HepG2 (cell line): ENCODE data around the gene PAN3. TPM values are rescaled to one million over a fixed set of nuclear protein-coding genes. Genes with fewer than 3 reads are reported as not detected.

Source experiments
- ATAC-seq: fragments of 200-7000 bp; cut with Tn5 transposase; 3 replicates; pipeline ENCODE4 v1.9.1; 2020; ENCODE audit warnings: mild to moderate bottlenecking, moderate library complexity
- BruUV-seq: library from RNA; stranded (reverse); fragments of 400-500 nt; replicated peaks from 2 replicates; lab custom pipeline; 2021; lab: Mats Ljungman, UMichigan
- CTCF ChIA-PET: fragments of 300-600 bp; formaldehyde crosslinking; extraction: SDS; loops from one replicate; lab custom pipeline; 2021; ENCODE audit warnings: low total read pairs, inconsistent platforms, low intra/inter-chr PET ratio; lab: Yijun Ruan, JAX
- POLR2A ChIA-PET: fragments of 350-600 bp; sonication (Branson Sonifier 250); formaldehyde crosslinking; loops from one replicate; lab custom pipeline; 2020; ENCODE audit warnings: antibody characterized with exemption, inconsistent platforms; lab: Yijun Ruan, JAX
- DNase-seq: peaks from one replicate; pipeline ENCODE4 v3.0.0-alpha.2; 2015; ENCODE audit warnings: low spot score
- FAIRE-seq: peaks from 3 replicates; lab custom pipeline; 2011; peaks lifted over from hg19 to GRCh38; lab: Jason Lieb, UNC
- H2AFZ ChIP-seq: one replicate; pipeline ENCODE4 v1.6.1; 2011; ENCODE audit warnings: low read length, inconsistent platforms
- H3K27ac ChIP-seq: fragments of 300-600 bp; 3 replicates; pipeline ENCODE4 v1.8.0; 2011; ENCODE audit warnings: mixed run types, mild to moderate bottlenecking, mixed read lengths, low read length, inconsistent platforms; ENCODE audit not compliant: insufficient read depth; ENCODE audit errors: extremely low read length
- H3K27me3 ChIP-seq, 2 experiments: fragments of 200-600 bp in 1 of 2; 2 replicates in 1 of 2; 3 replicates in 1 of 2; pipeline versions ENCODE4 v1.6.0 to v1.8.0; 2011; ENCODE audit warnings: low read length in 2 of 2, mild to moderate bottlenecking in 2 of 2, moderate library complexity in 2 of 2, inconsistent platforms in 1 of 2; ENCODE audit not compliant: insufficient read depth in 2 of 2, control insufficient read depth in 1 of 2
- H3K36me3 ChIP-seq, 2 experiments: fragments of 200-600 bp in 1 of 2; replicated peaks in 1 of 2; 2 replicates in 1 of 2; 3 replicates in 1 of 2; pipeline versions ENCODE4 v1.5.1 to v1.8.0; 2011; ENCODE audit warnings: low read length in 2 of 2, inconsistent platforms in 1 of 2; ENCODE audit not compliant: insufficient read depth in 2 of 2, control insufficient read depth in 1 of 2
- H3K4me1 ChIP-seq: 2 replicates; pipeline ENCODE4 v1.5.1; 2012; ENCODE audit warnings: low read length, inconsistent platforms; ENCODE audit not compliant: insufficient read depth
- H3K4me2 ChIP-seq: 2 replicates; pipeline ENCODE4 v1.6.0; 2011; ENCODE audit warnings: low read depth, low read length, inconsistent platforms
- H3K4me3 ChIP-seq, 3 experiments: fragments of 200-600 bp in 1 of 3; sonication (generic), shearing (Covaris generic) in 1 of 3; replicated peaks in 1 of 3; 2 replicates each; pipeline ENCODE4 v1.5.1; 2011 to 2016; ENCODE audit warnings: low read length in 3 of 3, inconsistent platforms in 2 of 3, low read depth in 2 of 3, mild to moderate bottlenecking in 2 of 3, control low read depth in 1 of 3, mixed read lengths in 1 of 3; ENCODE audit not compliant: insufficient read depth in 1 of 3
- H3K79me2 ChIP-seq: one replicate; pipeline ENCODE4 v1.6.1; 2011; ENCODE audit warnings: low read length, inconsistent platforms; ENCODE audit not compliant: insufficient read depth
- H3K9ac ChIP-seq: 2 replicates; pipeline ENCODE4 v1.6.0; 2011; ENCODE audit warnings: mild to moderate bottlenecking, low read depth, low read length, inconsistent platforms; ENCODE audit not compliant: insufficient read depth
- H3K9me3 ChIP-seq: 2 replicates; pipeline ENCODE4 v1.5.1; 2012; ENCODE audit warnings: mild to moderate bottlenecking, low read length
- H4K20me1 ChIP-seq: 2 replicates; pipeline ENCODE4 v1.6.0; 2011; ENCODE audit warnings: inconsistent platforms, mild to moderate bottlenecking, low read length, moderate library complexity; ENCODE audit not compliant: insufficient read depth
- IKZF1 ChIP-seq: fragments of 450-650 bp; IDR thresholded peaks from 2 replicates; pipeline ENCODE4 v1.7.1; 2016
- NR3C1 ChIP-seq: sonication (generic); formaldehyde crosslinking; IDR thresholded peaks from 2 replicates; pipeline ENCODE4 v1.4.0; 2020; ENCODE audit warnings: missing genetic modification reagents
- STAT6 ChIP-seq: sonication (generic); formaldehyde crosslinking; IDR thresholded peaks from 2 replicates; pipeline ENCODE4 v1.4.0; 2020; ENCODE audit warnings: missing genetic modification reagents, mild to moderate bottlenecking, borderline replicate concordance
- TCF12 ChIP-seq, 2 experiments: fragments of 450-650 bp in 1 of 2; sonication (generic) in 1 of 2; formaldehyde crosslinking in 1 of 2; IDR thresholded peaks; 2 replicates each; pipeline versions ENCODE4 v1.6.1 to v1.8.0; 2017 to 2022; ENCODE audit warnings: antibody characterized with exemption in 1 of 2, mild to moderate bottlenecking in 1 of 2, missing genetic modification reagents in 1 of 2, moderate library complexity in 1 of 2
- ZNF207 ChIP-seq: fragments of 450-650 bp; IDR thresholded peaks from 2 replicates; pipeline ENCODE4 v1.6.1; 2016; ENCODE audit warnings: antibody characterized with exemption, borderline replicate concordance
- WGBS: methylation state at CpG from one replicate; pipeline ENCODE4 v1.1.6; 2017; ENCODE audit warnings: low lambda C conversion rate; 5-methylcytosine and 5-hydroxymethylcytosine counted together
- in situ Hi-C: cut with HindIII; loops from 2 replicates; pipeline ENCODE4 v1.10.0; 2017; ENCODE audit warnings: low pct_unique_long_range_greater_than_20kb; ENCODE audit not compliant: extremely low pct_ligation_motif_present
- intact Hi-C: fragments of 100-400 bp; cut with micrococcal nuclease; formaldehyde crosslinking; loops from one replicate; pipeline ENCODE4 v1.10.0; 2022; ENCODE audit not compliant: unreplicated experiment
- polyA plus RNA-seq, 8 experiments: library from polyadenylated mRNA; depleted of rRNA in 3 of 8; stranded (reverse) in 7 of 8; unstranded in 1 of 8; fragments of >200 nt; fragmentation: Illumina TruSeq in 4 of 8; extraction: Trizol in 4 of 8; gene quantifications; 2 replicates each; pipeline versions ENCODE4 v1.2.1 to v1.2.3, GENCODE V29; 2011 to 2016; ENCODE audit warnings: low read depth in 4 of 8, missing spikeins in 1 of 8, mixed read lengths in 1 of 8; ENCODE audit not compliant: insufficient read depth in 1 of 8
- total RNA-seq, 5 experiments: library from RNA; depleted of rRNA; stranded (reverse); fragments of >200 nt; fragmentation: Illumina TruSeq; extraction: Trizol; gene quantifications; 2 replicates each; pipeline ENCODE4 v1.2.3, GENCODE V29; 2016; ENCODE audit warnings: low read depth in 1 of 5

The PAN3 gene
- total and polyA plus RNA-seq, 2 of the 13 experiments (the other 11 are each of a cell fraction or from before 2014, with no cell fraction given) = 9.7 to 10.6 TPM

DNA sequence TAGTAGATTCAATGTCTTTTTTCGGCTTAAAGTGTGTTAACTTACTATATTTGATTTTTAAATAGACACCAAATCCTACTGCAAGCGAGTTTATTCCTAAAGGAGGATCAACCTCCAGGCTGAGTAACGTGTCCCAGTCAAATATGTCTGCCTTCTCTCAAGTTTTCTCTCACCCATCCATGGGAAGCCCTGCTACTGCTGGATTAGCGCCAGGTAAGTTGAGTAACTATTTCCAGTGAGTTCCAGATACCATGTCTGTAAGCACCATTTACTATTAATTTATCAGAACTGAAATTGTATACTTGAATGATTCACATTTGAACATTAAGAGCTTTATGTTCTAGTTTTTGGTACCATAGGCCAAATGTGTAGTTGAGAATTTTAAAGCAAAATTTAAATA, 81.8 kb downstream of the PAN3 start:
- BruUV-seq = no TSS peak
- ChIA-PET CTCF (no interaction called here), POLR2A (no interaction called here)
- no peak overlapping the region for H3K4me3 ChIP-seq
- in situ Hi-C loops (no loop called here), intact Hi-C loops (no loop called here)
- H2AFZ ChIP-seq = no peak overlapping the region
- H3K9me3 ChIP-seq = no peaks in the 10 kb centered on the region
- WGBS = 98% methylated on average over 4 of the region's 4 CpGs
- H3K9ac ChIP-seq = no peak overlapping the region
- H3K4me2 ChIP-seq = no peak overlapping the region
- no peaks in the 10 kb centered on the region for H4K20me1 ChIP-seq
- H3K4me1 ChIP-seq = no peaks in the 10 kb centered on the region
- no peaks in the 10 kb centered on the region for H3K79me2 ChIP-seq
- FAIRE-seq (no peak), ATAC-seq (no peak), DNase-seq (no peak)
- TF ChIP-seq TCF12 (IDR thresholded peaks at IDR 0.05) (no peak), TCF12 (CRISPR knock-in tag; IDR thresholded peaks at IDR 0.05) (no peak), STAT6 (no peak), ZNF207 (no peak), NR3C1 (CRISPR knock-in tag) (no peak), IKZF1 (no peak)
- H3K36me3 ChIP-seq = peaks cover 0 to 3% of the 10 kb centered on the region in 2 experiments; a peak in 1 of 5 replicates
- no peak overlapping the region for H3K27ac ChIP-seq
- no peaks in the 10 kb centered on the region for H3K27me3 ChIP-seq
